Measurements from ENCODE around the gene MDGA2.

Gene MDGA2

GRCh38 chr14:47422191-47422590 lies 253.2 kb downstream of the MDGA2 start:
- Histone ChIP-seq H2AFZ (ENCODE audit: low read depth, low read length) (no peak overlapping the region), H3K27me3 (ENCODE audit: insufficient read depth, low read length, poor library complexity) (no peaks in the 10 kb centered on the region), H3K79me2 (ENCODE audit: insufficient read depth, low read length) (no peaks in the 10 kb centered on the region), H3K27ac (ENCODE audit: low read length) (no peak overlapping the region), H4K20me1 (ENCODE audit: insufficient read depth, low read length) (no peaks in the 10 kb centered on the region), H3K36me3 (ENCODE audit: insufficient read depth, low read length) (no peaks in the 10 kb centered on the region), H3K4me2 (ENCODE audit: insufficient read depth, low read length) (no peak overlapping the region), H3K4me1 (ENCODE audit: insufficient read depth, low read length) (no peaks in the 10 kb centered on the region), H3K9ac (ENCODE audit: low read depth, low read length) (no peak overlapping the region), H3K9me3 (ENCODE audit: insufficient read depth, low read length, severe bottlenecking) (no peaks in the 10 kb centered on the region), H3K4me3 (ENCODE audit: low read depth in 1 of 2, low read length in 2 of 2) (no peak overlapping the region)
- DNase-seq (no peak), ATAC-seq (ENCODE audit: insufficient read depth, low read depth) (no peak)
- TF ChIP-seq EZH2 (IDR thresholded peaks at IDR 0.05; ENCODE audit: borderline replicate concordance, low read depth, low read length, severe bottlenecking) (no peak), CTCF (IDR thresholded peaks at IDR 0.05; ENCODE audit: borderline replicate concordance, extremely low read depth, low read length, poor library complexity, severe bottlenecking) (no peak)

GRCh38 chr14:47411523-47411922 lies 263.9 kb downstream of the MDGA2 start:
- no peak overlapping the region for H2AFZ ChIP-seq (ENCODE audit: low read depth, low read length)
- no peak for ATAC-seq (ENCODE audit: insufficient read depth, low read depth)
- H3K4me2 ChIP-seq (ENCODE audit: insufficient read depth, low read length) = no peak overlapping the region
- H3K27ac ChIP-seq (ENCODE audit: low read length) = no peak overlapping the region
- no peaks in the 10 kb centered on the region for H3K9me3 ChIP-seq (ENCODE audit: insufficient read depth, low read length, severe bottlenecking)
- no peaks in the 10 kb centered on the region for H3K4me1 ChIP-seq (ENCODE audit: insufficient read depth, low read length)
- no peak overlapping the region for H3K9ac ChIP-seq (ENCODE audit: low read depth, low read length)
- H3K27me3 ChIP-seq (ENCODE audit: insufficient read depth, low read length, poor library complexity) = no peaks in the 10 kb centered on the region
- H4K20me1 ChIP-seq (ENCODE audit: insufficient read depth, low read length) = no peaks in the 10 kb centered on the region
- TF ChIP-seq CTCF (IDR thresholded peaks at IDR 0.05; ENCODE audit: borderline replicate concordance, extremely low read depth, low read length, poor library complexity, severe bottlenecking) = no peak
- no peak for TF ChIP-seq EZH2 (IDR thresholded peaks at IDR 0.05; ENCODE audit: borderline replicate concordance, low read depth, low read length, severe bottlenecking)
- DNase-seq = no peak
- no peaks in the 10 kb centered on the region for H3K79me2 ChIP-seq (ENCODE audit: insufficient read depth, low read length)
- no peak overlapping the region for H3K4me3 ChIP-seq (ENCODE audit: low read depth in 1 of 2, low read length in 2 of 2)
- no peaks in the 10 kb centered on the region for H3K36me3 ChIP-seq (ENCODE audit: insufficient read depth, low read length)

GRCh38 chr14:47392326-47392725 lies 283.1 kb downstream of the MDGA2 start:
- no peak for ATAC-seq (ENCODE audit: insufficient read depth, low read depth)

More at GRCh38 chr14:47392326-47392725, 283.1 kb downstream of the MDGA2 start:
- DNase-seq = no peak
- Histone ChIP-seq H3K4me2 (ENCODE audit: insufficient read depth, low read length) (no peak overlapping the region), H3K27me3 (ENCODE audit: insufficient read depth, low read length, poor library complexity) (no peaks in the 10 kb centered on the region), H3K9ac (ENCODE audit: low read depth, low read length) (no peak overlapping the region), H3K4me1 (ENCODE audit: insufficient read depth, low read length) (no peaks in the 10 kb centered on the region), H2AFZ (ENCODE audit: low read depth, low read length) (no peak overlapping the region), H3K9me3 (ENCODE audit: insufficient read depth, low read length, severe bottlenecking) (no peaks in the 10 kb centered on the region), H4K20me1 (ENCODE audit: insufficient read depth, low read length) (no peaks in the 10 kb centered on the region), H3K4me3 (ENCODE audit: low read depth in 1 of 2, low read length in 2 of 2) (no peak overlapping the region), H3K27ac (ENCODE audit: low read length) (no peak overlapping the region), H3K36me3 (ENCODE audit: insufficient read depth, low read length) (no peaks in the 10 kb centered on the region), H3K79me2 (ENCODE audit: insufficient read depth, low read length) (no peaks in the 10 kb centered on the region)
- TF ChIP-seq CTCF (IDR thresholded peaks at IDR 0.05; ENCODE audit: borderline replicate concordance, extremely low read depth, low read length, poor library complexity, severe bottlenecking) = no peak
- no peak for TF ChIP-seq EZH2 (IDR thresholded peaks at IDR 0.05; ENCODE audit: borderline replicate concordance, low read depth, low read length, severe bottlenecking)
